ENCODE measurements around the gene CMTM3. TPM values are rescaled to one million over a fixed set of nuclear protein-coding genes. Genes with fewer than 3 reads are reported as not detected.

CMTM3 gene
- total RNA-seq, 1 donor from 2014 or later, result 62.4 TPM

- Mint-ChIP-seq H3K4me1 (ENCODE audit: low read depth, unreplicated experiment) (peaks cover 44% of the 10 kb centered on the region), H3K9me3 (ENCODE audit: unreplicated experiment) (no peaks in the 10 kb centered on the region), H3K4me3 (ENCODE audit: unreplicated experiment) (no peak overlapping the region), H3K27ac (ENCODE audit: unreplicated experiment) (no peak overlapping the region), H3K27me3 (ENCODE audit: low read depth, unreplicated experiment) (no peaks in the 10 kb centered on the region), H3K36me3 (ENCODE audit: low read depth, unreplicated experiment) (peaks cover 18% of the 10 kb centered on the region)
- Histone ChIP-seq H2AFZ (ENCODE audit: low read depth, low read length) (no peak overlapping the region), H3K36me3 (ENCODE audit: insufficient read depth, low read length) (no peaks in the 10 kb centered on the region), H3K9me3 (ENCODE audit: insufficient read depth, low read depth, low read length) (no peaks in the 10 kb centered on the region), H3K4me1 (ENCODE audit: insufficient read depth, low read length) (peaks cover 44% of the 10 kb centered on the region), H3K9ac (ENCODE audit: low read length) (peak overlapping the region; percentile 37), H3K4me3 (ENCODE audit: insufficient read depth, low read depth, low read length) (no peak overlapping the region), H4K20me1 (ENCODE audit: insufficient read depth, low read length) (no peaks in the 10 kb centered on the region), H3K79me2 (ENCODE audit: insufficient read depth, low read length) (no peaks in the 10 kb centered on the region), H3K27ac (ENCODE audit: low read depth, low read length) (peak overlapping the region; percentile 86), H3K27me3 (ENCODE audit: insufficient read depth, low read length) (no peaks in the 10 kb centered on the region), H3K4me2 (ENCODE audit: low read length) (peak overlapping the region; percentile 78)
- DNase-seq (ENCODE audit: low read depth) (no peak), FAIRE-seq (no peak)
- TF ChIP-seq CTCF (IDR thresholded peaks at IDR 0.05; ENCODE audit: insufficient read depth, low read depth, low read length) (no peak), EZH2 (IDR thresholded peaks at IDR 0.05; ENCODE audit: insufficient read depth, low read length) (no peak)
Observed at GRCh38 chr16:66620429-66620795, 15.9 kb downstream of the CMTM3 start.

DNA sequence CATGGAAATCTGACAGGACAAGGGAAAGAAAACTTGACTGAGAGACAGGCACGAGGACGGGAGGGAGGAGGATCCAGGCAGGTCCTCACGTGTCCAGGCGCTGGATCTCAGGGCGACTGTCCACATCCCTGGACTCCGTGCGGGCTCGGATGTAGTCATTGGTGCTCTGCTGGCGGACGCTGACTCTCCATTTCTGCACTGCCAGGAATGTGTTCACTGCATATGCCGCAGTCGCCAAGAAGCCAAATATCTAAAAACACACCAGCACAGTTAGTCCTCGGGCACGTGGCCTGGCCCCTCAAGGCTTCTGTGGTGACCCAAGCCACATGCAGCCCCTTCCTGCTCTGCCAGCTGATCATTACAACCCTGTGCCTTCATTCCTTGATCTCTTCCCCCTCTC, 17.5 kb downstream of the CMTM3 start:
- Histone ChIP-seq H3K27me3 (ENCODE audit: insufficient read depth, low read length) (no peaks in the 10 kb centered on the region), H3K9me3 (ENCODE audit: insufficient read depth, low read depth, low read length) (no peaks in the 10 kb centered on the region), H3K9ac (ENCODE audit: low read length) (no peak overlapping the region), H4K20me1 (ENCODE audit: insufficient read depth, low read length) (no peaks in the 10 kb centered on the region), H3K27ac (ENCODE audit: low read depth, low read length) (no peak overlapping the region), H3K4me1 (ENCODE audit: insufficient read depth, low read length) (peaks cover 35% of the 10 kb centered on the region), H3K79me2 (ENCODE audit: insufficient read depth, low read length) (no peaks in the 10 kb centered on the region), H3K4me2 (ENCODE audit: low read length) (no peak overlapping the region), H3K4me3 (ENCODE audit: insufficient read depth, low read depth, low read length) (no peak overlapping the region), H2AFZ (ENCODE audit: low read depth, low read length) (no peak overlapping the region), H3K36me3 (ENCODE audit: insufficient read depth, low read length) (no peaks in the 10 kb centered on the region)
- TF ChIP-seq CTCF (IDR thresholded peaks at IDR 0.05; ENCODE audit: insufficient read depth, low read depth, low read length), result no peak
- no peak for TF ChIP-seq EZH2 (IDR thresholded peaks at IDR 0.05; ENCODE audit: insufficient read depth, low read length)
- H3K27ac Mint-ChIP-seq (ENCODE audit: unreplicated experiment), result no peak overlapping the region
- FAIRE-seq, result no peak
- DNase-seq (ENCODE audit: low read depth), result no peak
- H3K27me3 Mint-ChIP-seq (ENCODE audit: low read depth, unreplicated experiment), result no peaks in the 10 kb centered on the region
- peaks cover 18% of the 10 kb centered on the region for H3K36me3 Mint-ChIP-seq (ENCODE audit: low read depth, unreplicated experiment)
- H3K4me1 Mint-ChIP-seq (ENCODE audit: low read depth, unreplicated experiment), result peaks cover 35% of the 10 kb centered on the region
- H3K9me3 Mint-ChIP-seq (ENCODE audit: unreplicated experiment), result no peaks in the 10 kb centered on the region
- H3K4me3 Mint-ChIP-seq (ENCODE audit: unreplicated experiment), result no peak overlapping the region

DNA sequence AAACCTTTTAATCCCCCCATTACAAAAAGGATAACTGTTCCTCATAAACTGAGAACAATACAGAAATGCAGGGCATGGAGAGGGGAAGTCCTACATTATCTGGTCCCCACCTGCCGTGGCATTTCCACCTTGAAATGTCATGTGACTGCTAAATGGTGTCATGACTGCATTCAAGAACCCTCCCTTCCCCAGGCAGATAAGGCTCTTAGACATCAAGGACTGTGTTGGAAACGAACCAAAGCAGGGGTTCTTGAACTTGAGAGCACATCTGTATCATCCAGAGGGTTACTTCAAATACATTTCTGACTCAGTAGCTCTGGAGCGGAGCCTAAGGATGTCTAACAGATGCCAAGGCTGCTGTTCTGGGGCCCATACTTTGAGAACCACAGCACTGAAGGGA, 18.4 kb downstream of the CMTM3 start:
- Histone ChIP-seq H3K9ac (ENCODE audit: low read length) (no peak overlapping the region), H3K36me3 (ENCODE audit: insufficient read depth, low read length) (no peaks in the 10 kb centered on the region), H3K9me3 (ENCODE audit: insufficient read depth, low read depth, low read length) (no peaks in the 10 kb centered on the region), H4K20me1 (ENCODE audit: insufficient read depth, low read length) (no peaks in the 10 kb centered on the region), H3K79me2 (ENCODE audit: insufficient read depth, low read length) (no peaks in the 10 kb centered on the region), H3K4me1 (ENCODE audit: insufficient read depth, low read length) (peaks cover 26% of the 10 kb centered on the region), H3K27ac (ENCODE audit: low read depth, low read length) (no peak overlapping the region), H3K4me2 (ENCODE audit: low read length) (no peak overlapping the region), H3K27me3 (ENCODE audit: insufficient read depth, low read length) (no peaks in the 10 kb centered on the region), H3K4me3 (ENCODE audit: insufficient read depth, low read depth, low read length) (no peak overlapping the region), H2AFZ (ENCODE audit: low read depth, low read length) (no peak overlapping the region)
- no peak for FAIRE-seq
- Mint-ChIP-seq H3K27me3 (ENCODE audit: low read depth, unreplicated experiment) (no peaks in the 10 kb centered on the region), H3K27ac (ENCODE audit: unreplicated experiment) (no peak overlapping the region), H3K4me3 (ENCODE audit: unreplicated experiment) (no peak overlapping the region), H3K36me3 (ENCODE audit: low read depth, unreplicated experiment) (peaks cover 18% of the 10 kb centered on the region), H3K9me3 (ENCODE audit: unreplicated experiment) (no peaks in the 10 kb centered on the region), H3K4me1 (ENCODE audit: low read depth, unreplicated experiment) (peaks cover 32% of the 10 kb centered on the region)
- DNase-seq (ENCODE audit: low read depth), result peak; percentile 23
- TF ChIP-seq EZH2 (IDR thresholded peaks at IDR 0.05; ENCODE audit: insufficient read depth, low read length) (no peak), CTCF (IDR thresholded peaks at IDR 0.05; ENCODE audit: insufficient read depth, low read depth, low read length) (no peak)

Measured in astrocyte (in vitro differentiated cells and primary cell).